GM11168 (cell line): ENCODE measurements around the gene PID1.

Source experiments
- in situ Hi-C: fragments of 300-500 bp; cut with MboI; formaldehyde crosslinking; loops from one replicate; pipeline ENCODE4 v1.12.0; 2022; ENCODE audit warnings: low sequenced_read_pairs; ENCODE audit not compliant: unreplicated experiment

Gene PID1

GRCh38 chr2:229044581-229044980, 226.5 kb downstream of the PID1 start:
- in situ Hi-C loops = no loop called here

GRCh38 chr2:229043681-229044080, 227.4 kb downstream of the PID1 start:
- in situ Hi-C loops = no loop called here

- in situ Hi-C loops = no loop called here
Observed at GRCh38 chr2:229042349-229042748, 228.7 kb downstream of the PID1 start.

- in situ Hi-C loops = no loop called here
Observed at GRCh38 chr2:229041691-229042090, 229.4 kb downstream of the PID1 start.

GRCh38 chr2:229037621-229038020, 233.5 kb downstream of the PID1 start:
- in situ Hi-C loops = no loop called here

- in situ Hi-C loops = no loop called here
Observed at GRCh38 chr2:229033816-229034215, 237.3 kb downstream of the PID1 start.

GRCh38 chr2:229032608-229033234, 238.4 kb downstream of the PID1 start:
- in situ Hi-C loops = no loop called here

- in situ Hi-C loops = no loop called here
Observed at GRCh38 chr2:229027353-229028105, 243.6 kb downstream of the PID1 start.

GRCh38 chr2:229025653-229026052, 245.4 kb downstream of the PID1 start:
- in situ Hi-C loops = no loop called here

- in situ Hi-C loops = no loop called here
Observed at GRCh38 chr2:229022652-229023051, 248.4 kb downstream of the PID1 start.

- in situ Hi-C loops = no loop called here
Observed at GRCh38 chr2:229022071-229022470, 249.0 kb downstream of the PID1 start.

- in situ Hi-C loops = no loop called here
Observed at GRCh38 chr2:229009816-229010215, 261.3 kb downstream of the PID1 start.

GRCh38 chr2:229003256-229003655, 267.8 kb downstream of the PID1 start:
- in situ Hi-C loops = no loop called here

GRCh38 chr2:229001196-229001595, 269.9 kb downstream of the PID1 start:
- in situ Hi-C loops = no loop called here

- in situ Hi-C loops = no loop called here
Observed at GRCh38 chr2:228999326-228999725, 271.8 kb downstream of the PID1 start.

GRCh38 chr2:228988786-228989185, 282.3 kb downstream of the PID1 start:
- in situ Hi-C loops = no loop called here

- in situ Hi-C loops = no loop called here
Observed at GRCh38 chr2:228987441-228988155, 283.5 kb downstream of the PID1 start.

- in situ Hi-C loops = no loop called here
Observed at GRCh38 chr2:228986961-228987360, 284.1 kb downstream of the PID1 start.

GRCh38 chr2:228983700-228984099, 287.4 kb downstream of the PID1 start:
- in situ Hi-C loops = no loop called here

- in situ Hi-C loops = no loop called here
Observed at GRCh38 chr2:228974169-228974568, 296.9 kb downstream of the PID1 start.
